GM20431 (cell line): ENCODE data around the gene KLRF2.
"Not testable (repeated sequence)": the region's sequence is repeated elsewhere in the genome, so short reads cannot be mapped to it uniquely, and the experiment has no call there.

Experiments used
- in situ Hi-C: fragments of 300-500 bp; cut with MseI, MboI; formaldehyde crosslinking; loops from one replicate; pipeline ENCODE4 v1.15.0; 2020; ENCODE audit warnings: low sequenced_read_pairs; ENCODE audit not compliant: unreplicated experiment

Gene KLRF2

GRCh38 chr12:9881246-9881645 lies at the start of gene KLRF2:
TSS of gene KLRF2 (plus strand) at chr12:9881489. CDS start at chr12:9881596, 107 bp downstream.
- in situ Hi-C loops: no loop called here

GRCh38 chr12:9831720-9832119 lies 49.6 kb upstream of the KLRF2 start:
- in situ Hi-C loops: no loop called here

GRCh38 chr12:9843407-9843806 lies 37.9 kb upstream of the KLRF2 start:
- in situ Hi-C loops: no loop called here

- in situ Hi-C loops: no loop called here
Observed at GRCh38 chr12:9848899-9849298, 32.4 kb upstream of the KLRF2 start.

- in situ Hi-C loops: no loop called here
Observed at GRCh38 chr12:9851050-9851449, 30.2 kb upstream of the KLRF2 start.

- in situ Hi-C loops: no loop called here
Observed at GRCh38 chr12:9851927-9852326, 29.4 kb upstream of the KLRF2 start.

GRCh38 chr12:9856151-9856550 lies 25.1 kb upstream of the KLRF2 start:
- in situ Hi-C loops: no loop called here

- in situ Hi-C loops: no loop called here
Observed at GRCh38 chr12:9856894-9857293, 24.4 kb upstream of the KLRF2 start.

GRCh38 chr12:9858135-9858534 lies 23.2 kb upstream of the KLRF2 start:
- in situ Hi-C loops: no loop called here

GRCh38 chr12:9864913-9865675 lies 16.2 kb upstream of the KLRF2 start:
- in situ Hi-C loops: no loop called here

GRCh38 chr12:9866860-9867269 lies 14.4 kb upstream of the KLRF2 start:
- in situ Hi-C loops: no loop called here

GRCh38 chr12:9867531-9867930 lies 13.8 kb upstream of the KLRF2 start:
- in situ Hi-C loops: no loop called here

GRCh38 chr12:9868311-9868801 lies 12.9 kb upstream of the KLRF2 start:
- in situ Hi-C loops: no loop called here

GRCh38 chr12:9868951-9869306 lies 12.4 kb upstream of the KLRF2 start:
- in situ Hi-C loops: no loop called here

GRCh38 chr12:9869307-9870161 lies 11.8 kb upstream of the KLRF2 start, which contains the start of gene CLEC2B:
TSS of gene CLEC2B (minus strand) at chr12:9869354.
- in situ Hi-C loops: no loop called here

- in situ Hi-C loops: no loop called here
Observed at GRCh38 chr12:9870286-9870866, 10.9 kb upstream of the KLRF2 start.

GRCh38 chr12:9872162-9872561 lies 9.1 kb upstream of the KLRF2 start:
- in situ Hi-C loops: no loop called here

GRCh38 chr12:9872742-9873141 lies 8.5 kb upstream of the KLRF2 start:
- in situ Hi-C loops: no loop called here

- in situ Hi-C loops: not testable (repeated sequence)
Observed at GRCh38 chr12:9876120-9876519, 5.2 kb upstream of the KLRF2 start.

- in situ Hi-C loops: no loop called here
Observed at GRCh38 chr12:9880532-9881078, 684 bp upstream of the KLRF2 start.
